Right lobe of liver (tissue), 4 donors: ENCODE measurements around the gene ERI3.

ENCODE experiments used
- POLR2A ChIP-seq: fragments of 450-650 bp; IDR thresholded peaks from one replicate; pipeline ENCODE4 v1.6.1; 2017; ENCODE audit warnings: antibody characterized with exemption, mild to moderate bottlenecking
- TF ChIP-seq, protein P1 (sequence below), 4 donors: fragments of 200-600 bp in 3 of 4; fragments of 450-650 bp in 1 of 4; IDR thresholded peaks; one replicate each; pipeline versions ENCODE4 v1.5.1 to v1.8.0; 2016 to 2022; ENCODE audit warnings: antibody characterized with exemption in 4 of 4, mild to moderate bottlenecking in 2 of 4
- donor health status: DM: no; HTN: no; CAD: no.
- donor health status: DM: no; HTN: no; CAD: no.
- donor health status: DM: no; HTN: yes; CAD: no.

DNA sequence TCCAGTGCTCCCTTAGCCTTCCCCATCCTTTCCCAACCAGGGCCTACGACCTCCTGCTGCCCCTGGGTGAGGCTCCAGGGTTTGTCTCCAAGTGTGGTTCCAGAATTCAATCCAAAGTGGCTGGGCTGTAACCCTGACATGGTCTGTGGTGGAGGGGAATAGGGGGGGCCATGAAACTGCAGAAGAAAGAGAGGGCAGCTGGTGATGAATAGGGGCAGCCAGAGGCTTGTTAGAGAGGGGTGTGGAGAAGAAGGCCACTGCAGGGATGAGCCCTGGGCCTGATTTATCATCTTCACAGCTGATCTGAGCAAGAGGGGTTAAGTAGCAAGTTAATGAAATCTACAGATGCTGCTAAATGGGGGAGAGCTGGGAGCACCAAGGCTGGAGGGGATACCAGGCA lies 12.9 kb upstream of the ERI3 start:
- TF ChIP-seq, protein P1, sequence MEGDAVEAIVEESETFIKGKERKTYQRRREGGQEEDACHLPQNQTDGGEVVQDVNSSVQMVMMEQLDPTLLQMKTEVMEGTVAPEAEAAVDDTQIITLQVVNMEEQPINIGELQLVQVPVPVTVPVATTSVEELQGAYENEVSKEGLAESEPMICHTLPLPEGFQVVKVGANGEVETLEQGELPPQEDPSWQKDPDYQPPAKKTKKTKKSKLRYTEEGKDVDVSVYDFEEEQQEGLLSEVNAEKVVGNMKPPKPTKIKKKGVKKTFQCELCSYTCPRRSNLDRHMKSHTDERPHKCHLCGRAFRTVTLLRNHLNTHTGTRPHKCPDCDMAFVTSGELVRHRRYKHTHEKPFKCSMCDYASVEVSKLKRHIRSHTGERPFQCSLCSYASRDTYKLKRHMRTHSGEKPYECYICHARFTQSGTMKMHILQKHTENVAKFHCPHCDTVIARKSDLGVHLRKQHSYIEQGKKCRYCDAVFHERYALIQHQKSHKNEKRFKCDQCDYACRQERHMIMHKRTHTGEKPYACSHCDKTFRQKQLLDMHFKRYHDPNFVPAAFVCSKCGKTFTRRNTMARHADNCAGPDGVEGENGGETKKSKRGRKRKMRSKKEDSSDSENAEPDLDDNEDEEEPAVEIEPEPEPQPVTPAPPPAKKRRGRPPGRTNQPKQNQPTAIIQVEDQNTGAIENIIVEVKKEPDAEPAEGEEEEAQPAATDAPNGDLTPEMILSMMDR (IDR thresholded peaks at IDR 0.05), result no peak
- TF ChIP-seq POLR2A, result no peak
